ENCODE results near the gene C20orf144. TPM values are rescaled to one million over a fixed set of nuclear protein-coding genes. Genes with fewer than 3 reads are reported as not detected.

The C20orf144 gene
- total and polyA plus RNA-seq, 8 donors: 0.19 to 0.31 TPM; not detected in 6

DNA sequence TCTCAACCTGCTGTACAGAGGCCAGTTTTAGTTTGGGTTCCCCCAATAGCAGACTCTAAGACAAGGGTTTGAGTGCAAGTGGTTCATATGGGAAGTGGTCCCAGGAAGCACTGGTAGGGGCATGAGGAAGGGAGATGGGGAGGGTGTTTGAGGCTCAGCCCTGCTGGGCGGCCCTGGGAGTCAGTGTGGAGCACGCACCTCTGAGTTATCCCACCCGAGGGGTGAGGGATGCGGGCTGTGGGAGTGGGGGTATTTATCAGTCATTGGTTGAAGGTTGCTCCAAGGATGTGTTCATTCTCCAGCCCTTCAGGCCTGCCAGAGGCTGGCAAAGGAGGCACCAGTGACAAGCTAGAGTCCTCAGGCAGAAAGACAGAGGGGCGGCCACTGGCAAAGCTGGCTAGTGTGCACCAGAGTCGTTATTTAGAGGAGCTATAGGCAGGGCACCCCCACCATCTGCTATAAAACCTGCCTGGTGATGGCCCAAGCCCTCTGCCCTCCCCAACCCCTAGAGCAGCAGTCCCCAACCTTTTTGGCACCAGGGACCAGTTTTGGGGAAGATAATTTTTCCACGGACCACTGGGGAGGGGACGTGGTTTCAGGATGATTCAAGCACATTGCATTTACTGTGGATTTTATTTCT is 41.5 kb downstream of the C20orf144 start:
- Histone ChIP-seq H3K27ac (no peak overlapping the region), H3K4me3 (no peak overlapping the region), H3K27me3 (no peaks in the 10 kb centered on the region), H3K4me1 (peaks cover 0 to 6% (median 0%) of the 10 kb centered on the region in 4 donors), H3K36me3 (peaks cover 7 to 41% (median 25%) of the 10 kb centered on the region in 4 donors), H3K9me3 (no peaks in the 10 kb centered on the region)
- intact Hi-C loops (cut with DNase I; ENCODE audit: low total_unique reads): no loop called here
- WGBS, 5 donors: 90 to 95% (median 92%) methylated on average over 8 of the region's 8 CpGs
- no peak for DNase-seq
- no peak for TF ChIP-seq POLR2A (IDR thresholded peaks at IDR 0.05)
- no peak for TF ChIP-seq POLR2AphosphoS5 (IDR thresholded peaks at IDR 0.05)
- TF ChIP-seq, protein P1, sequence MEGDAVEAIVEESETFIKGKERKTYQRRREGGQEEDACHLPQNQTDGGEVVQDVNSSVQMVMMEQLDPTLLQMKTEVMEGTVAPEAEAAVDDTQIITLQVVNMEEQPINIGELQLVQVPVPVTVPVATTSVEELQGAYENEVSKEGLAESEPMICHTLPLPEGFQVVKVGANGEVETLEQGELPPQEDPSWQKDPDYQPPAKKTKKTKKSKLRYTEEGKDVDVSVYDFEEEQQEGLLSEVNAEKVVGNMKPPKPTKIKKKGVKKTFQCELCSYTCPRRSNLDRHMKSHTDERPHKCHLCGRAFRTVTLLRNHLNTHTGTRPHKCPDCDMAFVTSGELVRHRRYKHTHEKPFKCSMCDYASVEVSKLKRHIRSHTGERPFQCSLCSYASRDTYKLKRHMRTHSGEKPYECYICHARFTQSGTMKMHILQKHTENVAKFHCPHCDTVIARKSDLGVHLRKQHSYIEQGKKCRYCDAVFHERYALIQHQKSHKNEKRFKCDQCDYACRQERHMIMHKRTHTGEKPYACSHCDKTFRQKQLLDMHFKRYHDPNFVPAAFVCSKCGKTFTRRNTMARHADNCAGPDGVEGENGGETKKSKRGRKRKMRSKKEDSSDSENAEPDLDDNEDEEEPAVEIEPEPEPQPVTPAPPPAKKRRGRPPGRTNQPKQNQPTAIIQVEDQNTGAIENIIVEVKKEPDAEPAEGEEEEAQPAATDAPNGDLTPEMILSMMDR (IDR thresholded peaks at IDR 0.05): no peak
- TF ChIP-seq EP300 (IDR thresholded peaks at IDR 0.05): no peak

DNA sequence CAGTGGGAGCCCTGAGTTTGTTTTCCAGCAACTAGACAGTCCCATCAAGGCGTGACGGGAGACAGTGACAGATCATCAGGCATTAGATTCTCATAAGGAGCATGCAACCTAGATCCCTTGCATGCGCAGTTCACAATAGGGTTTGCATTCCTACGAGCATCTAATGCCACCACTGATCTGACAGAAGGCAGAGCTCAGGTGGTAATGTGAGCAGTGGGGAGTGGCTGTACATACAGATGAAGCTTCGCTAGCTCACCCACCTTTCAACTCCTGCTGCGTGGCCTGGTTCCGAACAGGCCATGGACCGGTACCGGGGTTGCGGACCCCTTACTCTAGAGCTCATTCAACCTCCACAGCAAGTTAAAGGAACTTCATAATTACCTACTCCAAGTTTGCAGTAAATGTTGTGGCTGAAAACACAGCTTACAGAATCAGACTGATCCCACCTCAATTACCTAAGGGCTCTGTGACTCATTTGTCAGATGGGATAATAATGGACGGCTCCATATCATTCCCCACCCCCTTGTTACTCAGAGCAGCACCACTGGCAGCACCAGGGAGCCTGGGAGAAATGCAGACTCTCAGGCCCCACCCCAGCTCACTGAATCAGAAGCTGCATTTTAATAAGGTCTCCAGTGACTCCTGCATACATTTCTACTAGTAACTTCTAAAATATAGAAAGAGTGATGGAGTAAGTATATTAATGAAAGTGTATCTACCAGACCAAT is 42.2 kb downstream of the C20orf144 start:
- intact Hi-C loops (cut with DNase I; ENCODE audit: low total_unique reads): no loop called here
- no peaks in the 10 kb centered on the region for H3K27me3 ChIP-seq
- DNase-seq: no peak

DNA sequence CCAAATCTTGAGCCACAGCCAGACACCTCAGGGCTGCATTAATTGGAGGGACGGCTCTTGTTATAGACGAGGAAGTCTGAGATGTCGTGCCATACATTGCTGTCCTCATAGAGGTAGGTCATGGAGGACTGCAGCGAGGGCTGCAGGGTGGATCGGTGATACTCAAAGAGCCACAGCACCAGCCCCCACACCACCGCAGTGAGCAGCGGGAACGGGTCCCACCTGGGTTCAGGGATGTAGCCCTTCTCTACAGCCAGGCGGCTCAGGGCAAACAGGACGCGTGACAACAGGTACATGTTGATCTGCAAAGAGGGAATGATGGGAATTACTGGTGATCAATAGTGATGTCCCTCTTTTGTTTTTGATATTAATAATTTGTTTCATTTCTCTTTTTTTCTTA is 45.5 kb downstream of the C20orf144 start:
- Histone ChIP-seq H3K27ac (no peak overlapping the region), H3K4me3 (no peak overlapping the region), H3K4me1 (peaks cover 0 to 6% (median 0%) of the 10 kb centered on the region in 4 donors), H3K36me3 (peaks cover 15 to 65% (median 51%) of the 10 kb centered on the region in 4 donors), H3K9me3 (no peaks in the 10 kb centered on the region), H3K27me3 (no peaks in the 10 kb centered on the region)
- TF ChIP-seq EP300 (IDR thresholded peaks at IDR 0.05) (no peak), POLR2AphosphoS5 (IDR thresholded peaks at IDR 0.05) (no peak), POLR2A (IDR thresholded peaks at IDR 0.05) (no peak)
- no peak for DNase-seq
- intact Hi-C loops (cut with DNase I; ENCODE audit: low total_unique reads): no loop called here
- WGBS, 5 donors: 84 to 94% (median 91%) methylated on average over 10 to 11 of the region's 11 CpGs

More for the DNA sequence above, 42.2 kb downstream of the C20orf144 start:
- WGBS, 5 donors: 90 to 95% (median 92%) methylated on average over 11 of the region's 11 CpGs
- no peak overlapping the region for H3K27ac ChIP-seq
- H3K4me1 ChIP-seq: peaks cover 0 to 6% (median 0%) of the 10 kb centered on the region in 4 donors
- H3K36me3 ChIP-seq: peaks cover 7 to 41% (median 28%) of the 10 kb centered on the region in 4 donors
- H3K9me3 ChIP-seq: no peaks in the 10 kb centered on the region
- TF ChIP-seq POLR2AphosphoS5 (IDR thresholded peaks at IDR 0.05) (no peak), EP300 (IDR thresholded peaks at IDR 0.05) (no peak), POLR2A (IDR thresholded peaks at IDR 0.05) (no peak)
- TF ChIP-seq, protein P1 (IDR thresholded peaks at IDR 0.05): no peak
- H3K4me3 ChIP-seq: no peak overlapping the region

DNA sequence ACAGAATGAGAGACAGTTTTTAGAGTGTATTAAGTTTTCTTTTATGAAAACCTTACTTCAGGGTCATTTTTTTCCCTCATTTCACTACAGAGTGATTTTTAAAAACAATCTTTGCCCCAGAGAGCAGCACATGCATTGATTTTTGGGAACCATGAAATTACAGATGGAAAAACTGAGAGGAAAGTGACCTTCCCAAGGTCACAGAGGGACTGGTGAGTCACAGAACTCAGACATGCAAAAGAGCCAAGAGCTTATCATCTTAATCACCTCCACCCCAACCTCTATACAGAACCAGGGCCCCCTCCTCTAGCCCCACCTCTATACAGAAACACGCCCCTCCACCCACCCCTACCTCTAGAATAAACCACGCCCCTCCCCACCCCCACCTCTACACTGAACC is 47.3 kb downstream of the C20orf144 start:
- H3K4me1 ChIP-seq: no peaks in the 10 kb centered on the region
- DNase-seq: peak in 1 of 2 donors; percentile 44
- H3K4me3 ChIP-seq: no peak overlapping the region
- TF ChIP-seq, protein P1 (IDR thresholded peaks at IDR 0.05): no peak
- no peak for TF ChIP-seq POLR2AphosphoS5 (IDR thresholded peaks at IDR 0.05)
- TF ChIP-seq POLR2A (IDR thresholded peaks at IDR 0.05): no peak
- TF ChIP-seq EP300 (IDR thresholded peaks at IDR 0.05): no peak
- intact Hi-C loops (cut with DNase I; ENCODE audit: low total_unique reads): no loop called here
- H3K27me3 ChIP-seq: no peaks in the 10 kb centered on the region
- H3K9me3 ChIP-seq: no peaks in the 10 kb centered on the region
- peaks cover 20 to 73% (median 68%) of the 10 kb centered on the region in 4 donors for H3K36me3 ChIP-seq
- WGBS, 5 donors: 64 to 75% (median 68%) methylated on average over 2 of the region's 2 CpGs
- H3K27ac ChIP-seq: no peak overlapping the region
